T-helper 2 cell (primary cell): ENCODE data around the gene ZAR1L.

Experiments used
- DNase-seq, 5 experiments: peaks; one replicate each; pipeline versions ENCODE4 v3.0.0 to v3.0.0-alpha.2; 2012 to 2022

Gene ZAR1L

GRCh38 chr13:32300920-32301319 is 14.2 kb downstream of the ZAR1L start:
- no peak for DNase-seq

GRCh38 chr13:32300406-32300805 is 14.8 kb downstream of the ZAR1L start:
- no peak for DNase-seq

GRCh38 chr13:32299893-32300292 is 15.3 kb downstream of the ZAR1L start:
- peak in 1 of 5 experiments; percentile 11 for DNase-seq

GRCh38 chr13:32298695-32299094 is 16.5 kb downstream of the ZAR1L start:
- DNase-seq, result no peak

- DNase-seq, result peak in 1 of 5 experiments; percentile 60
Measured at GRCh38 chr13:32297206-32297605, 18.0 kb downstream of the ZAR1L start.

- no peak for DNase-seq
Measured at GRCh38 chr13:32285633-32285965, 29.6 kb downstream of the ZAR1L start.

- no peak for DNase-seq
Measured at GRCh38 chr13:32284927-32285632, 30.1 kb downstream of the ZAR1L start.

- DNase-seq, result no peak
Measured at GRCh38 chr13:32282096-32282711, 33.0 kb downstream of the ZAR1L start.

- DNase-seq, result no peak
Measured at GRCh38 chr13:32281096-32281495, 34.1 kb downstream of the ZAR1L start.

- DNase-seq, result no peak
Measured at GRCh38 chr13:32278426-32278825, 36.7 kb downstream of the ZAR1L start.

GRCh38 chr13:32277839-32278238 is 37.3 kb downstream of the ZAR1L start:
- DNase-seq, result no peak

GRCh38 chr13:32272021-32272683 is 43.0 kb downstream of the ZAR1L start:
- no peak for DNase-seq

GRCh38 chr13:32267836-32268439 is 47.2 kb downstream of the ZAR1L start:
- DNase-seq, result peak in 4 of 5 experiments; percentile 13 to 48 (median 31)

GRCh38 chr13:32266130-32266529 is 49.0 kb downstream of the ZAR1L start:
- DNase-seq, result no peak

GRCh38 chr13:32265726-32266125 is 49.4 kb downstream of the ZAR1L start:
- DNase-seq, result no peak

- DNase-seq, result no peak
Measured at GRCh38 chr13:32264407-32264806, 50.8 kb downstream of the ZAR1L start.

GRCh38 chr13:32262619-32263018 is 52.5 kb downstream of the ZAR1L start:
- no peak for DNase-seq

GRCh38 chr13:32262165-32262564 is 53.0 kb downstream of the ZAR1L start:
- no peak for DNase-seq

- no peak for DNase-seq
Measured at GRCh38 chr13:32261567-32261966, 53.6 kb downstream of the ZAR1L start.

- DNase-seq, result no peak
Measured at GRCh38 chr13:32259116-32259515, 56.0 kb downstream of the ZAR1L start.

GRCh38 chr13:32257649-32258048 is 57.5 kb downstream of the ZAR1L start:
- no peak for DNase-seq

GRCh38 chr13:32256243-32256642 is 58.9 kb downstream of the ZAR1L start:
- DNase-seq, result no peak

- DNase-seq, result no peak
Measured at GRCh38 chr13:32255724-32256109, 59.4 kb downstream of the ZAR1L start.
